Neuronal stem cell (in vitro differentiated cells): Measurements from ENCODE around the gene TANC2.

Source experiments
- DNase-seq: peaks from one replicate; pipeline ENCODE4 v3.0.0-alpha.2; 2013; ENCODE audit warnings: low spot score
- H2AFZ ChIP-seq: one replicate; pipeline ENCODE4 v1.6.1; 2013; ENCODE audit warnings: mild to moderate bottlenecking, low read length, inconsistent platforms
- H2AK5ac ChIP-seq: 2 replicates; pipeline ENCODE4 v1.6.1; 2013; ENCODE audit warnings: low read depth, mild to moderate bottlenecking, inconsistent platforms, low read length, moderate library complexity, mixed read lengths
- H2BK120ac ChIP-seq: 2 replicates; pipeline ENCODE4 v1.6.1; 2013; ENCODE audit warnings: low read depth, mild to moderate bottlenecking, inconsistent platforms, low read length, moderate library complexity, mixed read lengths
- H2BK12ac ChIP-seq: one replicate; pipeline ENCODE4 v1.6.1; 2013; ENCODE audit warnings: low read length, inconsistent platforms
- H2BK15ac ChIP-seq: 2 replicates; pipeline ENCODE4 v1.6.1; 2013; ENCODE audit warnings: mild to moderate bottlenecking, low read length, inconsistent platforms, mixed read lengths
- H2BK5ac ChIP-seq: one replicate; pipeline ENCODE4 v1.6.1; 2013; ENCODE audit warnings: inconsistent platforms, mild to moderate bottlenecking, low read length, moderate library complexity
- H3K14ac ChIP-seq: one replicate; pipeline ENCODE4 v1.6.1; 2013; ENCODE audit warnings: low read length, inconsistent platforms
- H3K18ac ChIP-seq: 2 replicates; pipeline ENCODE4 v1.6.1; 2013; ENCODE audit warnings: low read length, inconsistent platforms
- H3K23ac ChIP-seq: 2 replicates; pipeline ENCODE4 v1.6.1; 2013; ENCODE audit warnings: low read depth, mild to moderate bottlenecking, mixed read lengths, low read length, inconsistent platforms; ENCODE audit not compliant: poor library complexity
- H3K27ac ChIP-seq: replicated peaks from 3 replicates; pipeline ENCODE4 v1.5.1; 2013; ENCODE audit warnings: low read length, inconsistent platforms
- H3K27me3 ChIP-seq, 3 experiments: 2 replicates each; pipeline ENCODE4 v1.6.1; 2013; ENCODE audit warnings: low read length in 3 of 3, mild to moderate bottlenecking in 2 of 3, inconsistent platforms in 1 of 3, low read depth in 1 of 3, mixed read lengths in 1 of 3, moderate library complexity in 1 of 3; ENCODE audit not compliant: control insufficient read depth in 3 of 3, insufficient read depth in 3 of 3
- H3K36me3 ChIP-seq, 2 donors: replicated peaks in 1 of 2; 2 replicates each; pipeline ENCODE4 v1.6.1; 2013; ENCODE audit warnings: low read length in 2 of 2; ENCODE audit not compliant: control insufficient read depth in 2 of 2, insufficient read depth in 2 of 2
- H3K4ac ChIP-seq: 2 replicates; pipeline ENCODE4 v1.6.1; 2013; ENCODE audit warnings: inconsistent platforms, mild to moderate bottlenecking, low read length, moderate library complexity
- H3K4me1 ChIP-seq, 2 donors: 1 replicate in 1 of 2; 2 replicates in 1 of 2; pipeline ENCODE4 v1.6.1; 2013; ENCODE audit warnings: low read length in 2 of 2, low read depth in 1 of 2; ENCODE audit not compliant: control insufficient read depth in 2 of 2, insufficient read depth in 1 of 2
- H3K4me2 ChIP-seq: one replicate; pipeline ENCODE4 v1.6.1; 2013; ENCODE audit warnings: mild to moderate bottlenecking, low read length, inconsistent platforms; ENCODE audit not compliant: insufficient read depth, poor library complexity, severe bottlenecking
- H3K4me3 ChIP-seq, 2 donors: 2 replicates each; pipeline ENCODE4 v1.5.1; 2013; ENCODE audit warnings: low read length in 2 of 2, mild to moderate bottlenecking in 2 of 2, inconsistent platforms in 1 of 2, moderate library complexity in 1 of 2
- H3K79me1 ChIP-seq: one replicate; pipeline ENCODE4 v1.6.1; 2013; ENCODE audit warnings: low read depth, mild to moderate bottlenecking, inconsistent platforms, low read length, moderate library complexity
- H3K9ac ChIP-seq: one replicate; pipeline ENCODE4 v1.6.1; 2013; ENCODE audit warnings: mild to moderate bottlenecking, low read depth, low read length, inconsistent platforms; ENCODE audit not compliant: poor library complexity
- H3K9me3 ChIP-seq, 2 donors: replicated peaks in 1 of 2; 2 replicates each; pipeline versions ENCODE3 to v1.6.1; 2013; ENCODE audit warnings: low read length in 2 of 2, mild to moderate bottlenecking in 2 of 2, inconsistent platforms in 1 of 2, low read depth in 1 of 2, mixed read lengths in 1 of 2, moderate library complexity in 1 of 2; ENCODE audit not compliant: control insufficient read depth in 2 of 2, insufficient read depth in 1 of 2
- H4K8ac ChIP-seq: one replicate; pipeline ENCODE4 v1.6.1; 2013; ENCODE audit warnings: low read depth, mild to moderate bottlenecking, inconsistent platforms, low read length, moderate library complexity
- H4K91ac ChIP-seq: one replicate; pipeline ENCODE4 v1.6.1; 2013; ENCODE audit warnings: low read length, low read depth, mild to moderate bottlenecking, inconsistent platforms; ENCODE audit not compliant: poor library complexity
- WGBS, 2 donors: extraction: QIAGEN DNeasy Blood & Tissue Kit; methylation state at CpG; one replicate each; pipeline ENCODE4 v1.1.7; 2013; ENCODE audit warnings: missing lambda C conversion rate in 2 of 2, mixed read lengths in 1 of 2; ENCODE audit not compliant: insufficient read length in 2 of 2, insufficient replicate concordance in 1 of 2; ENCODE audit errors: extremely low coverage in 2 of 2; 5-methylcytosine and 5-hydroxymethylcytosine counted together

The TANC2 gene

GRCh38 chr17:62929320-62929719, 36.7 kb upstream of the TANC2 start:
- no peak for DNase-seq

DNA sequence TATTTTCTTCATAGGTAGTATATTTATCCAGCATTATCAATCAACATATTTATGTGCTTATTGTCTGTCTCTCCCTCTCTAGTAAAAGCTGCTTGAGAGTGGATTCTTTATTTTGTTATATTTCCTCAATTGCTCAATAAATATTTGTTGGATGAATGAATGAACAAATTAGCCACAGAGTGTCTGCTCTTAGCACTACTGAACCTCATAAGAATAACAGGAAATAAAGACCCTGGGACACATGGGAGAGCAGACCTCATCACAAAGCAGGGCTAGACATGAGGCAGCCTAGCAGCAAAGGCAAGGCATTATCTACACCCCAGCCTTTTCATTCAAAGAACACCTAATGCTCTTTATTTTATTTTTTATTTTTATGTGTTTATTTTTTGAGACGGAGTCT, 34.9 kb upstream of the TANC2 start:
- Histone ChIP-seq H3K27ac (no peak overlapping the region), H3K4me2 (no peak overlapping the region), H3K23ac (no peak overlapping the region), H2BK12ac (no peak overlapping the region), H3K9me3 (no peaks in the 10 kb centered on the region), H4K8ac (no peak overlapping the region), H3K18ac (no peak overlapping the region), H2BK15ac (no peak overlapping the region), H3K79me1 (no peaks in the 10 kb centered on the region), H2AK5ac (no peak overlapping the region), H3K4me3 (no peak overlapping the region), H3K14ac (no peak overlapping the region), H2BK120ac (no peak overlapping the region), H2BK5ac (no peak overlapping the region), H3K27me3 (no peaks in the 10 kb centered on the region), H3K4me1 (peaks cover 1 to 11% of the 10 kb centered on the region in 2 donors), H3K36me3 (no peaks in the 10 kb centered on the region), H3K9ac (no peak overlapping the region), H4K91ac (no peak overlapping the region), H3K4ac (no peak overlapping the region), H2AFZ (no peak overlapping the region)
- no peak for DNase-seq
- WGBS, 2 donors, result no CpG with 5 or more reads among the region's 1 CpG

More at GRCh38 chr17:62929320-62929719, 36.7 kb upstream of the TANC2 start:
- H2AFZ ChIP-seq, result no peak overlapping the region
- H2AK5ac ChIP-seq, result no peak overlapping the region
- no peak overlapping the region for H3K4ac ChIP-seq
- no peak overlapping the region for H3K4me2 ChIP-seq
- no peak overlapping the region for H3K4me3 ChIP-seq
- no peak overlapping the region for H3K9ac ChIP-seq
- WGBS, 2 donors, result no CpG with 5 or more reads among the region's 2 CpGs
- H3K14ac ChIP-seq, result no peak overlapping the region
- no peak overlapping the region for H2BK5ac ChIP-seq
- no peak overlapping the region for H4K91ac ChIP-seq
- no peak overlapping the region for H4K8ac ChIP-seq
- no peak overlapping the region for H2BK12ac ChIP-seq
- H3K36me3 ChIP-seq, result no peaks in the 10 kb centered on the region
- no peaks in the 10 kb centered on the region for H3K27me3 ChIP-seq
- H3K27ac ChIP-seq, result no peak overlapping the region
- H3K4me1 ChIP-seq, result peaks cover 1 to 11% of the 10 kb centered on the region in 2 donors
- no peak overlapping the region for H3K23ac ChIP-seq
- H2BK15ac ChIP-seq, result no peak overlapping the region
- H3K79me1 ChIP-seq, result no peaks in the 10 kb centered on the region
- H3K18ac ChIP-seq, result no peak overlapping the region
- no peak overlapping the region for H2BK120ac ChIP-seq
- no peaks in the 10 kb centered on the region for H3K9me3 ChIP-seq

DNA sequence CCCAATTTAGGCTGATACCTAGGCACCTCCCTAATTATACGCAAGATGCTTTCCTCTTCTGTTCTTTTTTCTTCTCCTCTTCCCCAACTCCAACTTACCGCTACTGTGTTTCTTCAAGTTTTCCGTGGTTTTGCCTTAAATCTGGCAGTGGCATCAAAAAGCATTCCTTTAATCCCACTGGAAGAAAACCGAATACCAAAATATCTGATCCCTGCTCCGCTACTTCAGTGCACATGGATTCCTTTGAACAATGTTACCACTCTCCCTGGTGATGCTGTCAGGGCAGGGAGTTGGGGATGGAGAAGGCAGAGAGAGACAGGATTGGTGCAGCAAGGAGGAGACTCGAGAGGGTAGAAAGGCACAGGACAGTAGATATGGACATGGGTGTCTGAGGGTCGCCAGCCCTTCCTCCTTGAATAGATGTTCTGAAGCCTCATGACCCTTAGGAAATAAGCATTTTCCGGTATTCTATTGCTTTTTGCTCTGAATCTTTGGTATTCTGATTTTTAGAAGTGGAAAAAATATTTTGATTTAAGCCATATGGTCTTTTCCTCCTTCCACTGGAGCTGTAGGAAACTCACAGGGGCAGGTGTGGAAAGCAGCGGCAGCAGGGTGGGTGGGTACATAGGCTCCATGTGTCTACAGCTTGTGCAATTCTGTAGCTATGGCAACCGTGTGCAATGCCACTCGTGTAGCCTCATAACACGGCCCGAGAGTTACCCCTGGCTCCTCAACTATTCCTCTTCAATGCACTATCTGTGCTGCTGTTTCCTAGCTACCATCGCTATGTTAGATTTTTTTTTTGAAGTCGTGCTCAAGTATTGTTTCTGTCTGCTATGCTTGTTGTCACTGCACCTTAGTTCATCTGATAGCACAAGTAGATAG, 32.3 kb upstream of the TANC2 start:
- Histone ChIP-seq H3K36me3 (no peaks in the 10 kb centered on the region), H3K9ac (no peak overlapping the region), H3K4me2 (no peak overlapping the region), H3K18ac (no peak overlapping the region), H4K91ac (no peak overlapping the region), H2BK5ac (no peak overlapping the region), H3K4ac (no peak overlapping the region), H3K27me3 (no peaks in the 10 kb centered on the region), H3K23ac (no peak overlapping the region), H2BK15ac (no peak overlapping the region), H2AK5ac (no peak overlapping the region), H3K14ac (no peak overlapping the region), H2BK120ac (no peak overlapping the region), H3K9me3 (no peaks in the 10 kb centered on the region), H2BK12ac (no peak overlapping the region), H3K27ac (no peak overlapping the region), H3K4me1 (peaks cover 1 to 11% of the 10 kb centered on the region in 2 donors), H4K8ac (no peak overlapping the region), H2AFZ (no peak overlapping the region), H3K4me3 (no peak overlapping the region), H3K79me1 (no peaks in the 10 kb centered on the region)
- DNase-seq, result no peak
- WGBS, 2 donors, result no CpG with 5 or more reads among the region's 15 CpGs

DNA sequence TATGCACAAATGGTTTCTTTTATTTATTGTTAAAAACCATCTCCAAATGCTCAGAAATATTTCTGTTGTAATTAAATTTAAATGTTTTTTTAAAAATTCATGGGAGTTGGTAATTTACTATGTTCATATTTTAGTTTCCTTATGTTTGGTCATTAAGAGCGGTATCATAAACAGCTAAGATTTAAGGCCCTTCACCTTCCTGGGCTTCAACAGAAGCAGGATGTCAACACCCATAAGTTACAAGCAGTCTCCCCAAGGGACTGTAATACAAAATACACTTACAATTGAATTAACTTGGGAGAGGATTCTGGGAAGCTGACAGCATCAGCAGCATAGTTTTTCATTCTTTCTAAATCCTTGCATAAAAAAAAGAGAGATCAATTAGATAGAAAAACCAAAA, 30.9 kb upstream of the TANC2 start:
- no peak overlapping the region for H2BK120ac ChIP-seq
- no peak overlapping the region for H3K4me2 ChIP-seq

More for the DNA sequence above, 30.9 kb upstream of the TANC2 start:
- Histone ChIP-seq H3K9ac (no peak overlapping the region), H3K27me3 (no peaks in the 10 kb centered on the region), H4K91ac (no peak overlapping the region), H3K4ac (no peak overlapping the region), H4K8ac (no peak overlapping the region), H3K27ac (no peak overlapping the region), H3K4me1 (peaks cover 1 to 11% of the 10 kb centered on the region in 2 donors), H3K23ac (no peak overlapping the region), H3K79me1 (no peaks in the 10 kb centered on the region), H3K9me3 (no peaks in the 10 kb centered on the region), H3K4me3 (no peak overlapping the region), H2BK15ac (no peak overlapping the region), H3K18ac (no peak overlapping the region), H2AK5ac (no peak overlapping the region), H2AFZ (peak overlapping the region; percentile 20), H2BK12ac (no peak overlapping the region), H3K36me3 (no peaks in the 10 kb centered on the region), H2BK5ac (no peak overlapping the region), H3K14ac (no peak overlapping the region)
- no peak for DNase-seq
- WGBS, 2 donors, result no CpG with 5 or more reads among the region's 1 CpG
